Activated naive CD8-positive, alpha-beta T cell treated with anti-CD3 and anti-CD28 coated beads, Interleukin-2, amount 50 U/mL, for 24 hours (primary cell): Measurements from ENCODE around the gene BDKRB2.

Experiments
- ATAC-seq: fragments of 150-1000 bp; cut with Tn5 transposase; one replicate; pipeline ENCODE4 v1.10.0; 2021
- DNase-seq: peaks from one replicate; pipeline ENCODE4 v3.0.0; 2021
- H3K27ac Mint-ChIP-seq: one replicate; pipeline ENCODE4 v1.8.0; 2021; ENCODE audit warnings: mild to moderate bottlenecking, mixed read lengths
- H3K27me3 Mint-ChIP-seq: one replicate; pipeline ENCODE4 v1.8.0; 2021; ENCODE audit warnings: mixed read lengths
- H3K36me3 Mint-ChIP-seq: one replicate; pipeline ENCODE4 v1.8.0; 2021; ENCODE audit warnings: low read depth, mixed read lengths
- H3K4me1 Mint-ChIP-seq: one replicate; pipeline ENCODE4 v1.8.0; 2021; ENCODE audit warnings: mixed read lengths
- H3K4me3 Mint-ChIP-seq: one replicate; pipeline ENCODE4 v1.8.0; 2021; ENCODE audit warnings: mild to moderate bottlenecking, moderate library complexity, mixed read lengths
- H3K9me3 Mint-ChIP-seq: one replicate; pipeline ENCODE4 v1.8.0; 2021; ENCODE audit warnings: mixed read lengths

The BDKRB2 gene

GRCh38 chr14:96187216-96188031 is 17.2 kb upstream of the BDKRB2 start:
- no peak for ATAC-seq
- H3K4me3 Mint-ChIP-seq: no peak overlapping the region
- H3K9me3 Mint-ChIP-seq: no peaks in the 10 kb centered on the region
- H3K27me3 Mint-ChIP-seq: peaks cover 8% of the 10 kb centered on the region
- H3K4me1 Mint-ChIP-seq: peaks cover 8% of the 10 kb centered on the region
- H3K36me3 Mint-ChIP-seq: no peaks in the 10 kb centered on the region
- no peak overlapping the region for H3K27ac Mint-ChIP-seq
- no peak for DNase-seq

GRCh38 chr14:96189281-96189711 is 15.3 kb upstream of the BDKRB2 start:
- Mint-ChIP-seq H3K4me1 (peaks cover 8% of the 10 kb centered on the region), H3K9me3 (no peaks in the 10 kb centered on the region), H3K36me3 (no peaks in the 10 kb centered on the region), H3K27ac (peak overlapping the region; percentile 12), H3K27me3 (peaks cover 7% of the 10 kb centered on the region), H3K4me3 (no peak overlapping the region)
- no peak for ATAC-seq
- no peak for DNase-seq

GRCh38 chr14:96191353-96191752 is 13.3 kb upstream of the BDKRB2 start:
- no peaks in the 10 kb centered on the region for H3K36me3 Mint-ChIP-seq
- H3K4me3 Mint-ChIP-seq: no peak overlapping the region
- H3K9me3 Mint-ChIP-seq: no peaks in the 10 kb centered on the region
- H3K27me3 Mint-ChIP-seq: peaks cover 7% of the 10 kb centered on the region
- no peak for DNase-seq
- no peak overlapping the region for H3K27ac Mint-ChIP-seq
- peaks cover 8% of the 10 kb centered on the region for H3K4me1 Mint-ChIP-seq
- ATAC-seq: no peak

- Mint-ChIP-seq H3K36me3 (no peaks in the 10 kb centered on the region), H3K4me3 (no peak overlapping the region), H3K9me3 (no peaks in the 10 kb centered on the region), H3K27ac (no peak overlapping the region), H3K4me1 (peaks cover 8% of the 10 kb centered on the region), H3K27me3 (peaks cover 7% of the 10 kb centered on the region)
- no peak for DNase-seq
- ATAC-seq: no peak
Measured at GRCh38 chr14:96191841-96192462, 12.7 kb upstream of the BDKRB2 start.

DNA sequence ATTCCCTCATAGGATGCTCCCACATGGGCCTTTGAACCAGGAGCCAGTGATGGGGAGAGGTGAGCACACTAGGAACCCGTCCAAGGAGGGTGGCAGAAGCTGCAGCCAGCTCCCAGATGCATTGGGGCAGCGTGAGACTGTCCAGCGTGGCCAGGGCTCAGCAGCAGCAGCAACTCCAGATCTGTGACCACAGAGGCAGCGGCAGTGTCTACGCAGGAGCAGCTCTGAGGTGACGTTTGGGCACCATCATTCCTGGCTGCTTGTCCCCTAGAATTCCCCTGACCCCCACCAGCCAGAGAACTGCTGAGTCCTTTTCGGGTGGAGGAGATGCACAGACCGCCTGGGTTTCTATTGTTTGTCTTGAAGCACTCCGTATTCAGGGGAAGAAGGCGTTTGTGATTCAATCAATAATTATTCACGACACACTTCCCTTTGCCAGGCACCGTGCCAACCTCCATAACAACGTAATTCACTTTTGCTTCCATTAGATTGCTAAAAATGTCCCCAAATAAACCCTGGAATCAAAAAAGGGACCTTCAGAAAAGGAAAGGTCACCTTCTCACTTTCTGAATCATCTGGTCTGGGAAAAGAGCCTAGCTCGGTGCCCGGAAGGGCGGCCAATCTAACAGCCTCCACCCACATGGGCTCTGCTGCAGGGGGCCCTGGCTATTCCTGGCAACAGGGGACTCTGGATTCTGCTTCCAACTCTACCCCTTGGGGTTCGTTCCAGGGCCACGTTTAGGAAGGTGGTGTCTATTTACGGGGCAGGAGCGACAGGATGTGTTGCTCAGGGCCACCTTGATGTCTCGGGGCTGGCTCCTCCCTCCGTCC is 11.4 kb upstream of the BDKRB2 start:
- no peaks in the 10 kb centered on the region for H3K36me3 Mint-ChIP-seq
- ATAC-seq (no peak), DNase-seq (no peak)
- H3K27me3 Mint-ChIP-seq: peaks cover 7% of the 10 kb centered on the region
- H3K4me1 Mint-ChIP-seq: peaks cover 10% of the 10 kb centered on the region
- H3K27ac Mint-ChIP-seq: no peak overlapping the region
- H3K9me3 Mint-ChIP-seq: no peaks in the 10 kb centered on the region
- no peak overlapping the region for H3K4me3 Mint-ChIP-seq

GRCh38 chr14:96194262-96194656 is 10.4 kb upstream of the BDKRB2 start:
- Mint-ChIP-seq H3K27ac (no peak overlapping the region), H3K27me3 (peaks cover 3% of the 10 kb centered on the region), H3K9me3 (no peaks in the 10 kb centered on the region), H3K4me3 (no peak overlapping the region), H3K4me1 (peaks cover 14% of the 10 kb centered on the region), H3K36me3 (no peaks in the 10 kb centered on the region)
- ATAC-seq (no peak), DNase-seq (no peak)

GRCh38 chr14:96194657-96195431 is 9.8 kb upstream of the BDKRB2 start:
- H3K27me3 Mint-ChIP-seq: no peaks in the 10 kb centered on the region
- no peak overlapping the region for H3K27ac Mint-ChIP-seq

GRCh38 chr14:96195441-96196081 is 9.1 kb upstream of the BDKRB2 start:
- Mint-ChIP-seq H3K9me3 (no peaks in the 10 kb centered on the region), H3K27ac (no peak overlapping the region), H3K4me3 (no peak overlapping the region), H3K36me3 (no peaks in the 10 kb centered on the region), H3K27me3 (no peaks in the 10 kb centered on the region), H3K4me1 (peaks cover 11% of the 10 kb centered on the region)
- no peak for ATAC-seq
- DNase-seq: no peak

More at GRCh38 chr14:96194657-96195431, 9.8 kb upstream of the BDKRB2 start:
- H3K4me3 Mint-ChIP-seq: no peak overlapping the region
- no peak for DNase-seq
- H3K4me1 Mint-ChIP-seq: peaks cover 11% of the 10 kb centered on the region
- ATAC-seq: no peak
- H3K36me3 Mint-ChIP-seq: no peaks in the 10 kb centered on the region
- H3K9me3 Mint-ChIP-seq: no peaks in the 10 kb centered on the region

GRCh38 chr14:96197163-96197852 is 7.3 kb upstream of the BDKRB2 start:
- no peak overlapping the region for H3K4me3 Mint-ChIP-seq

DNA sequence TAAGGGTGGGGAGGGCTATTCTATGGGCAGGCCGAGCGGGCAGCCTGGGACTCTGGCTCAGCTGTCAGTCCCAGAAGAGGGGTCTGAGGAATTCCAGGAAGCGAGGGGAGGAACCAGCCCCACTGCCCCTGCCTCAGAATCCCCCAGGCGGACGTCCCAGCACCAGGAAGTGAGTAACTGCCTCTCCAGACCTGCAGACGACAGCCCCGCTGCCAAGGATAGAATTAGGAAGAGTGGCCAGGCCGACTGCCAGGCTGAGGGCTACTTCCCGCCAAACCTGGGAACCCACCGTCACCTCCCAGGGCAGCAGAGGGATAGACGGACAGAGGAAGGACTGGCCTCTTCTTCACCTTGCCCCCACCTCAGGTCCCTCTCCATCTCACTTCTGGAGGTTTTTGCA is 6.7 kb upstream of the BDKRB2 start:
- no peak overlapping the region for H3K4me3 Mint-ChIP-seq
- no peak overlapping the region for H3K27ac Mint-ChIP-seq

More at GRCh38 chr14:96197163-96197852, 7.3 kb upstream of the BDKRB2 start:
- ATAC-seq (no peak), DNase-seq (no peak)
- H3K9me3 Mint-ChIP-seq: no peaks in the 10 kb centered on the region
- peaks cover 11% of the 10 kb centered on the region for H3K4me1 Mint-ChIP-seq
- no peak overlapping the region for H3K27ac Mint-ChIP-seq
- H3K36me3 Mint-ChIP-seq: no peaks in the 10 kb centered on the region
- H3K27me3 Mint-ChIP-seq: peaks cover 9% of the 10 kb centered on the region

DNA sequence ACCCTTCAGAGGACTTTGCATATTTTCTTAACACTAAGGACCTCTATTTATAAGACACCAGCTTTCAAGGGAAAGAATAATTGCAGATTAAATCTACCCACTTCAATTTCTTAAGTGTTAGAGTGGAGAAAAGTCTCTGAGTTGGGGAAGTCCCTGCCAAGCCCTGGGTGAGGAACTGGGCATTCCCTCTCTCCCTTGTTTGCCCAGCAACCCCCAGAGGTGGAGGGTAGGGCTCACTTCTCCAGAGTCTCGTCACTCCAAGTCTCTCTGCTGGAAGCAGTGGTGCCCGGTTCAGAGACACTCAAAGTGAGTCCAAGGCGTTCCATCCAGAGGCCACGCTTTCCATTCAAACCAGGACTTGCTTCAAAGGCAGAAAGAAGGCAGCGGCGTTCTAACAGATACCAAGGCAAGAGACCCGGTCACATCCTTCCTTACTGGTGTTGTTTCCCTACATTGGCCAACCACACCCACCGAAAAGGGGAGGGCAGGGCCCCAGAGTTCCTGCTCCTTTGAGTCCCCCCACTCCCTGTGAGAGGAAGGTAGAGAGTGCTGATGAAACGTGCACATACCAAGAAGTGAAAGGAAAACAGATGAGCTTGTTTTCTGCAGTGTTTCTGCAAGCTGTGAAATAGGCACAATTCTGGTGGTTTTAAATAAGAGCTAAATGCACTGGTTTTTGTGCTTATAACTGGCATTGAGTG is 6.1 kb upstream of the BDKRB2 start:
- H3K4me3 Mint-ChIP-seq: no peak overlapping the region
- DNase-seq (no peak), ATAC-seq (no peak)
- no peaks in the 10 kb centered on the region for H3K9me3 Mint-ChIP-seq
- no peaks in the 10 kb centered on the region for H3K36me3 Mint-ChIP-seq
- no peak overlapping the region for H3K27ac Mint-ChIP-seq
- H3K4me1 Mint-ChIP-seq: peaks cover 11% of the 10 kb centered on the region
- peaks cover 17% of the 10 kb centered on the region for H3K27me3 Mint-ChIP-seq

More for the DNA sequence above, 6.7 kb upstream of the BDKRB2 start:
- H3K4me1 Mint-ChIP-seq: peaks cover 11% of the 10 kb centered on the region
- peaks cover 12% of the 10 kb centered on the region for H3K27me3 Mint-ChIP-seq
- no peaks in the 10 kb centered on the region for H3K36me3 Mint-ChIP-seq
- H3K9me3 Mint-ChIP-seq: no peaks in the 10 kb centered on the region
- DNase-seq (no peak), ATAC-seq (no peak)

DNA sequence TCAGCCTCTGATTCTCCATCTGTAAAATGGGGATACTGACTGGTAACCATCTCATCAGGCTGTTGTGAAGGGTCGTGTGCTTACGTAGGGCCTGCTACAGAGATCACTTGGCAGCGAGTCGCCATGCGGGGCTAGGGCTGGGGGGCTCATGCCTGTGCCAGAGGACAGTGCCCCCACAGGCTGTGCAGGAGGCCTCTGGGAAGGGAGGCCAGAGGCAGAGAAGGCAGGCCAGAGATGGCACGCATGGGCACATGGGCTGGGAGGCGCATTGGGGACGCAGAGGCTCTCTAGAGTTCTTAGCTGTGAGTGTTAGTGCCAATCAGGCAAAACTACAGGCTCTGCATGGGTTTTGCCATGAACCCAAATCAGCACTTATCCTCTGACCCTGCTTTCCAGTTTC is 3.5 kb upstream of the BDKRB2 start:
- DNase-seq: no peak
- ATAC-seq: no peak
- Mint-ChIP-seq H3K27ac (no peak overlapping the region), H3K4me3 (no peak overlapping the region), H3K27me3 (peaks cover 29% of the 10 kb centered on the region), H3K36me3 (no peaks in the 10 kb centered on the region), H3K9me3 (no peaks in the 10 kb centered on the region), H3K4me1 (peaks cover 17% of the 10 kb centered on the region)

DNA sequence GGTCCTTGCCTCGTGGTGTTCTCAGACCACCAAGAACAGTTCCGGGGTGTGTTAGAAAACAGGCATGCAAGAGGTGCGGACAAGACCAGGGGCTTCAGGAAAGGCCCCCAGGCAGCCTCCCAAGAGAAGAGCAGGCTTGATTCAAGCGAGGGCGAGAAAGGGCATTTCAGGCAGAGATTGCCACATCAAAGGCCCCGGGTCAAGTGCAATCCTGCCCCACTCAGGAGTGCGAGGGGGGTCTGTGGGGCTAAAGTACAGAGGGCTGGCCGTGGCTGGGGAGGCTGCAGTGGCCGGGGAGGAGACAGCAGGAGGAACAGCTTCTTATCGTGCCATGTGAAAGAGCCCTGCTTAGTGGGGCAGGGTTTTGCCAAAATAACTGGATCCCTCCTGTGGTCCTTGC is 2.7 kb upstream of the BDKRB2 start:
- Mint-ChIP-seq H3K9me3 (no peaks in the 10 kb centered on the region), H3K4me3 (no peak overlapping the region), H3K27me3 (peaks cover 29% of the 10 kb centered on the region), H3K36me3 (no peaks in the 10 kb centered on the region), H3K27ac (no peak overlapping the region), H3K4me1 (peaks cover 17% of the 10 kb centered on the region)
- ATAC-seq: no peak
- DNase-seq: no peak
